GM12878 (cell line): Measurements from ENCODE around the gene CNKSR1.

ENCODE experiments used
- CTCF ChIP-seq, 3 experiments: IDR thresholded peaks in 2 of 3; conservative IDR thresholded peaks in 1 of 3; 2 replicates each; pipeline ENCODE4 v1.5.1; 2011; ENCODE audit warnings: low read depth in 3 of 3, low read length in 3 of 3, mild to moderate bottlenecking in 3 of 3, control low read depth in 2 of 3, moderate library complexity in 2 of 3, inconsistent platforms in 1 of 3, mixed read lengths in 1 of 3; ENCODE audit not compliant: control insufficient read depth in 2 of 3, insufficient read depth in 1 of 3; ENCODE audit errors: extremely low read depth in 1 of 3
- EP300 ChIP-seq, 2 experiments: fragments of 150-350 bp in 1 of 2; IDR thresholded peaks; 2 replicates each; pipeline ENCODE4 v1.6.1; 2011 to 2012; ENCODE audit warnings: low read depth in 2 of 2, low read length in 2 of 2, borderline replicate concordance in 1 of 2, improper control_type of control experiment in 1 of 2, inconsistent platforms in 1 of 2; ENCODE audit not compliant: control insufficient read depth in 1 of 2
- HDAC2 ChIP-seq: fragments of 200-600 bp; sonication (generic); IDR thresholded peaks from 2 replicates; pipeline ENCODE4 v1.6.1; 2017
- POLR2A ChIP-seq: IDR thresholded peaks from 2 replicates; pipeline ENCODE4 v1.6.1; 2011; ENCODE audit warnings: low read depth, mild to moderate bottlenecking, low read length
- RAD21 ChIP-seq: IDR thresholded peaks from 2 replicates; pipeline ENCODE4 v1.6.1; 2011; ENCODE audit warnings: mild to moderate bottlenecking, low read depth, low read length, moderate library complexity; ENCODE audit not compliant: insufficient read depth
- REST ChIP-seq: IDR thresholded peaks from 2 replicates; pipeline ENCODE4 v1.6.1; 2012; ENCODE audit warnings: mild to moderate bottlenecking, low read depth, low read length
- SIN3A ChIP-seq: IDR thresholded peaks from 2 replicates; pipeline ENCODE4 v1.6.1; 2012; ENCODE audit warnings: low read depth, low read length, improper control_type of control experiment
- SP1 ChIP-seq: IDR thresholded peaks from one replicate; pipeline ENCODE4 v1.6.1; 2011; ENCODE audit warnings: low read depth, low read length

- no peak for TF ChIP-seq POLR2A
- no peak for TF ChIP-seq SP1
- no peak for TF ChIP-seq REST
- no peak for TF ChIP-seq CTCF (IDR thresholded peaks at IDR 0.05 in 2 of 3, conservative IDR thresholded peaks at IDR 0.05 in 1 of 3; ENCODE audit: control insufficient read depth in 2 of 3, extremely low read depth in 1 of 3, insufficient read depth in 1 of 3, low read depth in 3 of 3, low read length in 3 of 3)
- TF ChIP-seq SIN3A: no peak
- TF ChIP-seq HDAC2: no peak
- no peak for TF ChIP-seq RAD21
- TF ChIP-seq EP300 (IDR thresholded peaks at IDR 0.05; ENCODE audit: borderline replicate concordance in 1 of 2, control insufficient read depth in 1 of 2, low read depth in 2 of 2, low read length in 2 of 2): no peak
Measured at GRCh38 chr1:26132834-26133167, 44.5 kb upstream of the CNKSR1 start.
